ENCODE data around the gene LMBR1.

DNA sequence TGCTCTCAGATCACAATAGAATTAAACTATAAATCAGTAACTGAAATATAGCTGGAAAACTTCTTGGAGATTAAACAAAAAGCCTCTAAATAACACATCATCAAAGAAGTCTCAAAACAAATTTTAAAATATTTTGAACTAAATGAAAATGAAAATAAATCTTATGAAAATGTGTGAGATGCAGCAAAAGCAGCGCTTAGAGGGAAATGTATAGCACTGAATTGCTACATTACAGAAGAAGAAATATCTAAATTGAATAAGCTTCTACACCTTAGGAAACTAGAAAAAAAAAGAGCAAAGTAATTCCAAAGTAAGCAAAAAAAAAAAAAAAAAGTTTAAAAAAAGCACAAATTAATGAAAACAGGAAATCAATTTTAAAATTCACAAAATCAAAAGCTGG lies 35.2 kb downstream of the LMBR1 start:
- TF ChIP-seq POLR2AphosphoS5 (IDR thresholded peaks at IDR 0.05) (no peak), POLR2A (IDR thresholded peaks at IDR 0.05) (no peak), EP300 (IDR thresholded peaks at IDR 0.05) (no peak)
- TF ChIP-seq, protein P1, sequence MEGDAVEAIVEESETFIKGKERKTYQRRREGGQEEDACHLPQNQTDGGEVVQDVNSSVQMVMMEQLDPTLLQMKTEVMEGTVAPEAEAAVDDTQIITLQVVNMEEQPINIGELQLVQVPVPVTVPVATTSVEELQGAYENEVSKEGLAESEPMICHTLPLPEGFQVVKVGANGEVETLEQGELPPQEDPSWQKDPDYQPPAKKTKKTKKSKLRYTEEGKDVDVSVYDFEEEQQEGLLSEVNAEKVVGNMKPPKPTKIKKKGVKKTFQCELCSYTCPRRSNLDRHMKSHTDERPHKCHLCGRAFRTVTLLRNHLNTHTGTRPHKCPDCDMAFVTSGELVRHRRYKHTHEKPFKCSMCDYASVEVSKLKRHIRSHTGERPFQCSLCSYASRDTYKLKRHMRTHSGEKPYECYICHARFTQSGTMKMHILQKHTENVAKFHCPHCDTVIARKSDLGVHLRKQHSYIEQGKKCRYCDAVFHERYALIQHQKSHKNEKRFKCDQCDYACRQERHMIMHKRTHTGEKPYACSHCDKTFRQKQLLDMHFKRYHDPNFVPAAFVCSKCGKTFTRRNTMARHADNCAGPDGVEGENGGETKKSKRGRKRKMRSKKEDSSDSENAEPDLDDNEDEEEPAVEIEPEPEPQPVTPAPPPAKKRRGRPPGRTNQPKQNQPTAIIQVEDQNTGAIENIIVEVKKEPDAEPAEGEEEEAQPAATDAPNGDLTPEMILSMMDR (IDR thresholded peaks at IDR 0.05): no peak
